Cardiac muscle cell (in vitro differentiated cells and primary cell): ENCODE results near the gene UGDH. TPM values are rescaled to one million over a fixed set of nuclear protein-coding genes. Genes with fewer than 3 reads are reported as not detected.
A peak's percentile ranks its signal among the peaks of the same experiment; 100 is the strongest.

Experiments
- DNase-seq, 2 donors: peaks; one replicate each; pipeline versions ENCODE4 v3.0.0 to v3.0.0-alpha.2; 2010 to 2017; ENCODE audit warnings: low read depth in 1 of 2, low spot score in 1 of 2
- H3K27ac ChIP-seq: fragments of 200-600 bp; sonication (generic); 2 replicates; pipeline ENCODE4 v1.5.1; 2016
- H3K27me3 ChIP-seq: fragments of 200-600 bp; sonication (generic); 2 replicates; pipeline ENCODE4 v1.6.0; 2016; ENCODE audit warnings: control low read depth
- H3K36me3 ChIP-seq: fragments of 200-600 bp; sonication (generic); 2 replicates; pipeline ENCODE4 v1.5.1; 2016; ENCODE audit warnings: control low read depth
- H3K4me1 ChIP-seq: fragments of 200-600 bp; sonication (generic); 2 replicates; pipeline ENCODE4 v1.8.1; 2017; ENCODE audit warnings: low read depth, mild to moderate bottlenecking, mixed run types
- H3K4me3 ChIP-seq: fragments of 200-600 bp; sonication (generic); 2 replicates; pipeline ENCODE4 v1.5.1; 2016; ENCODE audit warnings: mild to moderate bottlenecking
- H3K9me3 ChIP-seq: fragments of 200-600 bp; sonication (generic); 2 replicates; pipeline ENCODE4 v1.5.1; 2017; ENCODE audit warnings: low read depth, mild to moderate bottlenecking, control low read depth
- polyA plus RNA-seq: library from polyadenylated mRNA; unstranded; fragments of >200 nt; fragmentation: Nextera tagmentation; extraction: Ambion mirVana; gene quantifications from 2 replicates; pipeline ENCODE4 v1.2.1, GENCODE V29; 2016
- total RNA-seq: library from RNA; depleted of rRNA; stranded (reverse); fragments of >200 nt; gene quantifications from 2 replicates; pipeline ENCODE4 v1.2.3, GENCODE V29; 2016
- TF ChIP-seq, protein P1 (sequence below): IDR thresholded peaks from 2 replicates; pipeline ENCODE4 v1.5.1; 2012; ENCODE audit warnings: low read depth, mild to moderate bottlenecking, low read length

Gene UGDH
- 26.1 and 51.2 TPM in 2 replicates for total RNA-seq
- polyA plus RNA-seq = 69.2 and 85.6 TPM in 2 replicates

DNA sequence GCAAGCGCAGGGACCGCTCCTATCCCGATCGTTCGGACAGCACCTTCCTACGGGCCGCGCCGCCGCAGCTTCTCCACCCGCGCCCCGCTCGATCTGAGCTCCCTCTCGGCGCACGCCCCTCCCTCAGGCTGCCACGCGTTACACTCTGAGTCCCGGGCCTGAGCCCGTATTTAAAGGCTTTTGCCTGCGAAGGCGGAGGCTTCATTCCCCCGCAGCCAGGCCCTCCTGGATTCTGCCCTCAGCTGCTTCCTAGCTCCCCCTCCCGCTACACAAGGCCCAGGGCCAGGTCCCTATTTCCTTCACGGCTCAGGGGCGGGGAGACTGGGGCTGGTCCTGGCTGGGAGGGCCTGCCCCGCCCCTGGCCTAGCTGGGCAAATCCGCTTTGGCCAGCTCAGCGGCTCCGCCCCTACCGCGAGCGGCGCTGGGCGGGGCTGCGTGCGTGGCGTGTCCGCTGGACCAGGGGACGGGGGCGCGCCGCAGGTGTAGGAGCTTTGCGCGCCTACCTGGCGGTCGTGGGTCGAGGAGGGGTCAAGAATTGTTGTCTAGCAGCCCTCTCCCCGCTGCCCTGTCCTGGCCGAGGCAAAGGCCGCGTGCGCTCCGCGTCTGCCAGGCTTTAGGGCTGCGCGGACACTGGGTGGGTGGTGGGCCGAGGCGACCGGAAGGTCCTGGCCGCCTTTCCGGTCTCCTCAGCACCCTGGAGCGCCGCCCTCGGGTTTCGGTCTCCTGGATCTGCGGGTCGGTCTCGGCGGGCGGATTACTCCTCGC, at the start of gene UGDH:
TSS of gene UGDH (minus strand) at position 144 of the 765 bp plus-strand sequence. CDS start 5,927 bp downstream, outside the sequence.
- peak; percentile 97 to 99 for DNase-seq
- Histone ChIP-seq H3K27me3 (no peaks in the 10 kb centered on the region), H3K27ac (peak within 1 kb of the TSS; percentile 96), H3K4me3 (peak within 1 kb of the TSS; percentile 73), H3K9me3 (no peaks in the 10 kb centered on the region), H3K4me1 (no peaks in the 10 kb centered on the region), H3K36me3 (peaks cover 4% of the 10 kb centered on the region)
- TF ChIP-seq, protein P1, sequence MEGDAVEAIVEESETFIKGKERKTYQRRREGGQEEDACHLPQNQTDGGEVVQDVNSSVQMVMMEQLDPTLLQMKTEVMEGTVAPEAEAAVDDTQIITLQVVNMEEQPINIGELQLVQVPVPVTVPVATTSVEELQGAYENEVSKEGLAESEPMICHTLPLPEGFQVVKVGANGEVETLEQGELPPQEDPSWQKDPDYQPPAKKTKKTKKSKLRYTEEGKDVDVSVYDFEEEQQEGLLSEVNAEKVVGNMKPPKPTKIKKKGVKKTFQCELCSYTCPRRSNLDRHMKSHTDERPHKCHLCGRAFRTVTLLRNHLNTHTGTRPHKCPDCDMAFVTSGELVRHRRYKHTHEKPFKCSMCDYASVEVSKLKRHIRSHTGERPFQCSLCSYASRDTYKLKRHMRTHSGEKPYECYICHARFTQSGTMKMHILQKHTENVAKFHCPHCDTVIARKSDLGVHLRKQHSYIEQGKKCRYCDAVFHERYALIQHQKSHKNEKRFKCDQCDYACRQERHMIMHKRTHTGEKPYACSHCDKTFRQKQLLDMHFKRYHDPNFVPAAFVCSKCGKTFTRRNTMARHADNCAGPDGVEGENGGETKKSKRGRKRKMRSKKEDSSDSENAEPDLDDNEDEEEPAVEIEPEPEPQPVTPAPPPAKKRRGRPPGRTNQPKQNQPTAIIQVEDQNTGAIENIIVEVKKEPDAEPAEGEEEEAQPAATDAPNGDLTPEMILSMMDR = peak; percentile 5

DNA sequence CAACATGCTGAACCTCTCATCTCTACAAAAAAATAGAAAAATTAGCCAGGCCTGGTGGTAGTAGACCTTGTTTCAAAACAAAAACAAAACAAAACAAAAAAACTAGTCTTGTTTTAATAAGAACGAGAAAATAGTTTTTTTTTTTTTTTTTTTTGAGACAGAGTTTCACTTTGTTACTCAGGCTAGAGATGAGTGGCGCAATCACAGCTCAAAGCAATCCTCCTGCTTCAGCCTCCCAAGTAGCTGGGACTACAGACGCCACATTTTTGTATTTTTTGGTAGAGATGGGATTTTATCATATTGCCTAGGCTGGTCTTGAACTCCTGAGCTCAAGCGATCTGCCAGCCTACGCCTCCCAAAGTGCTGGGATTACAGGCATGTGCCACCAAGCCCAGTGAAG, 47.7 kb upstream of the UGDH start:
- DNase-seq = peak in 1 of 2 donors; percentile 22
- Histone ChIP-seq H3K27me3 (no peaks in the 10 kb centered on the region), H3K4me1 (no peaks in the 10 kb centered on the region), H3K36me3 (peaks cover 3% of the 10 kb centered on the region), H3K27ac (no peak overlapping the region), H3K9me3 (no peaks in the 10 kb centered on the region), H3K4me3 (no peak overlapping the region)
- TF ChIP-seq, protein P1 = no peak

DNA sequence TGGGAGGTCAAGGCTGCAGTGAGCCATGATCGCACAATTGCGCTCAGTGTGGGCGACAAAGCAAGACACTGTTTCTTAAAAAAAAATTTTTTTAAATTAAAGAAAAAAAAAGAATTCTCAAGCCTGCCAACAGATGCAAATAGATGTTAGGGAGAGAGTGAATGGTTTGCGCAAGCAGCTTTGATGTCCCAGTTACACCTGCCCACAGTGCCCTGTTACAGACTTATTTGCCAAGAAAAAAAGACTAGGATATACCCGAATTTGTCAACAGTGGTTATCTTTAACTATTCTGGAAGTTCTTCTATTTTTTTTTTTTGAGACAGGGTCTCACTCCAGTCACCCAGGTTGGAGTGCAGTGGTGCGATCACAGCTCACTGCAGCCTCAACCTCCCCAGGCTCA, 44.3 kb upstream of the UGDH start:
- DNase-seq = no peak
- TF ChIP-seq, protein P1 = no peak

GRCh38 chr4:39571054-39571453, 43.8 kb upstream of the UGDH start:
- no peak overlapping the region for H3K27ac ChIP-seq
- no peak overlapping the region for H3K4me3 ChIP-seq
- peaks cover 5% of the 10 kb centered on the region for H3K36me3 ChIP-seq
- TF ChIP-seq, protein P1 = no peak
- no peak for DNase-seq
- no peaks in the 10 kb centered on the region for H3K27me3 ChIP-seq
- no peaks in the 10 kb centered on the region for H3K9me3 ChIP-seq
- H3K4me1 ChIP-seq = no peaks in the 10 kb centered on the region

More for the DNA sequence above, 44.3 kb upstream of the UGDH start:
- H3K9me3 ChIP-seq = no peaks in the 10 kb centered on the region
- no peaks in the 10 kb centered on the region for H3K4me1 ChIP-seq
- no peak overlapping the region for H3K4me3 ChIP-seq
- peaks cover 5% of the 10 kb centered on the region for H3K36me3 ChIP-seq
- no peaks in the 10 kb centered on the region for H3K27me3 ChIP-seq
- H3K27ac ChIP-seq = no peak overlapping the region

DNA sequence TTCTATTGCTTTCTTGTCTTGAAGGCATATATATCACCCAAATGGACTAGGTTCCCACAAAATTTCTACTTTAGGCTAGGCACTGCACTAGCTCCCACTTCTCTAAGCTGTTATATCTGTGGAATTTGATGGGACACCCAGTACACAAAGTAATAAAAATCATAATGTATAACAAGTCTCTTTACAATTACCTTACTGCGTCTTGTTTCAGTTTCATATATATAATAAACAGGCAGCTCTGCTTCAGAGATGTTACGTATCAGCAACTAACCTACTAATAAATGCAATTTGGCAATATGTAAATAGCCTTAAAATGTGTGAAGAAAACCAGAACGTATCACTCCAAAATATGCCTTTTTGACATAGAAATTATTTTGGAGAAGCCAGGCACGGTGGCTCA, 42.0 kb upstream of the UGDH start:
- Histone ChIP-seq H3K9me3 (no peaks in the 10 kb centered on the region), H3K4me3 (no peak overlapping the region), H3K27me3 (no peaks in the 10 kb centered on the region), H3K36me3 (peaks cover 5% of the 10 kb centered on the region), H3K4me1 (no peaks in the 10 kb centered on the region), H3K27ac (no peak overlapping the region)
- TF ChIP-seq, protein P1 = no peak
- no peak for DNase-seq
